ENCODE data around the gene CST7. TPM values are rescaled to one million over a fixed set of nuclear protein-coding genes. Genes with fewer than 3 reads are reported as not detected.

Gene CST7
- total RNA-seq, 1 experiment from 2014 or later: not detected

DNA sequence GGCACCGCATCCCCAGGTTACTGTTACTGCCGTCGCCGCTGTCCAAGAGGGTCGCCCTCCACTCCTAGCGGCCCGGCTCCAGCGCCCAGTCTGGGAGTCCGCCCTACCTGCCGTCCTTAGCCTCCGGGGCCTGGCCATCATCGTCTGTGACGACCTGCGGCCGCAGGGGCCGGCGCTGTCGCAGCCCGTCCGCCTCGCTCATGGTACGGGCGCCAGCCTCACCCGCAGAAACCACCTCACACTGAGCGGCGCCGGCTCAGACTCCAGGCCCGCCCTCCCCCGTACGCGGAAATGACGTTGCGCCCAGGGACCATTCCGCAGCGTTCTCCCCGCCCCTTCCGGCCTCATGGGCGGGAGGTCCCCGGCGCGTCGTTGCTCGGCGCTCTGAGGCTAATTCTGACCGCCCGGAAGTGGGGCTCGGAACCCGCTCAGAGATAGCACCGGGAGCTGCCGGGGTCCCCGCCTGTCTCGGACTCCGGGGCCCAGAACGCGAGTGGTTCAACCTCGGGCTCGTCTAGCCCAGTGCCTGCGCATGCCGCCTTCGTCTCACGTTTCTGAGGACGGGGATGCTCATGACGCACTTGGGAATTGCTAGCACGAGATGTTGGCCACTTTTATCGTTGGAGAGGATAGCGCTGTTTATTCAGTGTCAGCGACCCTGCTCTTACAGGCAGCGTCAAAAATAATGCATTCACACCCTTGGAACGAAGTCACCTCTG is 43.6 kb downstream of the CST7 start, which contains the start of gene APMAP (continued):
- TF ChIP-seq, protein P1, sequence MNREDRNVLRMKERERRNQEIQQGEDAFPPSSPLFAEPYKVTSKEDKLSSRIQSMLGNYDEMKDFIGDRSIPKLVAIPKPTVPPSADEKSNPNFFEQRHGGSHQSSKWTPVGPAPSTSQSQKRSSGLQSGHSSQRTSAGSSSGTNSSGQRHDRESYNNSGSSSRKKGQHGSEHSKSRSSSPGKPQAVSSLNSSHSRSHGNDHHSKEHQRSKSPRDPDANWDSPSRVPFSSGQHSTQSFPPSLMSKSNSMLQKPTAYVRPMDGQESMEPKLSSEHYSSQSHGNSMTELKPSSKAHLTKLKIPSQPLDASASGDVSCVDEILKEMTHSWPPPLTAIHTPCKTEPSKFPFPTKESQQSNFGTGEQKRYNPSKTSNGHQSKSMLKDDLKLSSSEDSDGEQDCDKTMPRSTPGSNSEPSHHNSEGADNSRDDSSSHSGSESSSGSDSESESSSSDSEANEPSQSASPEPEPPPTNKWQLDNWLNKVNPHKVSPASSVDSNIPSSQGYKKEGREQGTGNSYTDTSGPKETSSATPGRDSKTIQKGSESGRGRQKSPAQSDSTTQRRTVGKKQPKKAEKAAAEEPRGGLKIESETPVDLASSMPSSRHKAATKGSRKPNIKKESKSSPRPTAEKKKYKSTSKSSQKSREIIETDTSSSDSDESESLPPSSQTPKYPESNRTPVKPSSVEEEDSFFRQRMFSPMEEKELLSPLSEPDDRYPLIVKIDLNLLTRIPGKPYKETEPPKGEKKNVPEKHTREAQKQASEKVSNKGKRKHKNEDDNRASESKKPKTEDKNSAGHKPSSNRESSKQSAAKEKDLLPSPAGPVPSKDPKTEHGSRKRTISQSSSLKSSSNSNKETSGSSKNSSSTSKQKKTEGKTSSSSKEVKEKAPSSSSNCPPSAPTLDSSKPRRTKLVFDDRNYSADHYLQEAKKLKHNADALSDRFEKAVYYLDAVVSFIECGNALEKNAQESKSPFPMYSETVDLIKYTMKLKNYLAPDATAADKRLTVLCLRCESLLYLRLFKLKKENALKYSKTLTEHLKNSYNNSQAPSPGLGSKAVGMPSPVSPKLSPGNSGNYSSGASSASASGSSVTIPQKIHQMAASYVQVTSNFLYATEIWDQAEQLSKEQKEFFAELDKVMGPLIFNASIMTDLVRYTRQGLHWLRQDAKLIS (CRISPR knock-in tag; IDR thresholded peaks at IDR 0.05; ENCODE audit: borderline replicate concordance): no peak
- TF ChIP-seq, protein P2, sequence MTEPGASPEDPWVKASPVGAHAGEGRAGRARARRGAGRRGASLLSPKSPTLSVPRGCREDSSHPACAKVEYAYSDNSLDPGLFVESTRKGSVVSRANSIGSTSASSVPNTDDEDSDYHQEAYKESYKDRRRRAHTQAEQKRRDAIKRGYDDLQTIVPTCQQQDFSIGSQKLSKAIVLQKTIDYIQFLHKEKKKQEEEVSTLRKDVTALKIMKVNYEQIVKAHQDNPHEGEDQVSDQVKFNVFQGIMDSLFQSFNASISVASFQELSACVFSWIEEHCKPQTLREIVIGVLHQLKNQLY (CRISPR knock-in tag; IDR thresholded peaks at IDR 0.05): no peak
- TF ChIP-seq OVOL2 (CRISPR knock-in tag; IDR thresholded peaks at IDR 0.05; ENCODE audit: borderline replicate concordance) (no peak), EMX1 (CRISPR knock-in tag; IDR thresholded peaks at IDR 0.05) (no peak), ZNF121 (CRISPR knock-in tag; IDR thresholded peaks at IDR 0.05) (no peak), ZNF263 (CRISPR knock-in tag; IDR thresholded peaks at IDR 0.05; ENCODE audit: low read depth) (no peak), FOXJ3 (CRISPR knock-in tag; IDR thresholded peaks at IDR 0.05; ENCODE audit: borderline replicate concordance) (no peak), NR2C2 (CRISPR knock-in tag; IDR thresholded peaks at IDR 0.05) (no peak), GABPB1 (CRISPR knock-in tag; IDR thresholded peaks at IDR 0.05) (peak; percentile 95), FOXP1 (CRISPR knock-in tag; IDR thresholded peaks at IDR 0.05; ENCODE audit: borderline replicate concordance) (peak; percentile 93), NFYB (CRISPR knock-in tag; conservative IDR thresholded peaks at IDR 0.05; ENCODE audit: low read depth) (peak; percentile 42; the same call in 1 of the 2 replicates), TEAD4 (CRISPR knock-in tag; IDR thresholded peaks at IDR 0.05) (0 out of 2 replicates have a peak, but pooled peaks have one; percentile 41), ZNF671 (CRISPR knock-in tag; IDR thresholded peaks at IDR 0.05) (no peak), SOX15 (CRISPR knock-in tag; IDR thresholded peaks at IDR 0.05) (no peak), ZNF416 (CRISPR knock-in tag; IDR thresholded peaks at IDR 0.05) (no peak), TEAD1 (CRISPR knock-in tag; IDR thresholded peaks at IDR 0.05) (peak; percentile 46; the same call in 1 of the 2 replicates)
- TF ChIP-seq, protein P3, sequence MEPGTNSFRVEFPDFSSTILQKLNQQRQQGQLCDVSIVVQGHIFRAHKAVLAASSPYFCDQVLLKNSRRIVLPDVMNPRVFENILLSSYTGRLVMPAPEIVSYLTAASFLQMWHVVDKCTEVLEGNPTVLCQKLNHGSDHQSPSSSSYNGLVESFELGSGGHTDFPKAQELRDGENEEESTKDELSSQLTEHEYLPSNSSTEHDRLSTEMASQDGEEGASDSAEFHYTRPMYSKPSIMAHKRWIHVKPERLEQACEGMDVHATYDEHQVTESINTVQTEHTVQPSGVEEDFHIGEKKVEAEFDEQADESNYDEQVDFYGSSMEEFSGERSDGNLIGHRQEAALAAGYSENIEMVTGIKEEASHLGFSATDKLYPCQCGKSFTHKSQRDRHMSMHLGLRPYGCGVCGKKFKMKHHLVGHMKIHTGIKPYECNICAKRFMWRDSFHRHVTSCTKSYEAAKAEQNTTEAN (CRISPR knock-in tag; IDR thresholded peaks at IDR 0.05): peak; percentile 89; the same call in 1 of the 2 replicates
- TF ChIP-seq, protein P4, sequence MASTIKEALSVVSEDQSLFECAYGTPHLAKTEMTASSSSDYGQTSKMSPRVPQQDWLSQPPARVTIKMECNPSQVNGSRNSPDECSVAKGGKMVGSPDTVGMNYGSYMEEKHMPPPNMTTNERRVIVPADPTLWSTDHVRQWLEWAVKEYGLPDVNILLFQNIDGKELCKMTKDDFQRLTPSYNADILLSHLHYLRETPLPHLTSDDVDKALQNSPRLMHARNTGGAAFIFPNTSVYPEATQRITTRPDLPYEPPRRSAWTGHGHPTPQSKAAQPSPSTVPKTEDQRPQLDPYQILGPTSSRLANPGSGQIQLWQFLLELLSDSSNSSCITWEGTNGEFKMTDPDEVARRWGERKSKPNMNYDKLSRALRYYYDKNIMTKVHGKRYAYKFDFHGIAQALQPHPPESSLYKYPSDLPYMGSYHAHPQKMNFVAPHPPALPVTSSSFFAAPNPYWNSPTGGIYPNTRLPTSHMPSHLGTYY (CRISPR knock-in tag; IDR thresholded peaks at IDR 0.05): no peak
- TF ChIP-seq, protein P5, sequence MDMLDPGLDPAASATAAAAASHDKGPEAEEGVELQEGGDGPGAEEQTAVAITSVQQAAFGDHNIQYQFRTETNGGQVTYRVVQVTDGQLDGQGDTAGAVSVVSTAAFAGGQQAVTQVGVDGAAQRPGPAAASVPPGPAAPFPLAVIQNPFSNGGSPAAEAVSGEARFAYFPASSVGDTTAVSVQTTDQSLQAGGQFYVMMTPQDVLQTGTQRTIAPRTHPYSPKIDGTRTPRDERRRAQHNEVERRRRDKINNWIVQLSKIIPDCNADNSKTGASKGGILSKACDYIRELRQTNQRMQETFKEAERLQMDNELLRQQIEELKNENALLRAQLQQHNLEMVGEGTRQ (CRISPR knock-in tag; IDR thresholded peaks at IDR 0.05): no peak
- TF ChIP-seq, protein P6, sequence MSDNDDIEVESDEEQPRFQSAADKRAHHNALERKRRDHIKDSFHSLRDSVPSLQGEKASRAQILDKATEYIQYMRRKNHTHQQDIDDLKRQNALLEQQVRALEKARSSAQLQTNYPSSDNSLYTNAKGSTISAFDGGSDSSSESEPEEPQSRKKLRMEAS (CRISPR knock-in tag; IDR thresholded peaks at IDR 0.05): peak; percentile 93
- TF ChIP-seq, protein P7, sequence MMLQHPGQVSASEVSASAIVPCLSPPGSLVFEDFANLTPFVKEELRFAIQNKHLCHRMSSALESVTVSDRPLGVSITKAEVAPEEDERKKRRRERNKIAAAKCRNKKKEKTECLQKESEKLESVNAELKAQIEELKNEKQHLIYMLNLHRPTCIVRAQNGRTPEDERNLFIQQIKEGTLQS (CRISPR knock-in tag; conservative IDR thresholded peaks at IDR 0.05): no peak
- TF ChIP-seq, protein P8, sequence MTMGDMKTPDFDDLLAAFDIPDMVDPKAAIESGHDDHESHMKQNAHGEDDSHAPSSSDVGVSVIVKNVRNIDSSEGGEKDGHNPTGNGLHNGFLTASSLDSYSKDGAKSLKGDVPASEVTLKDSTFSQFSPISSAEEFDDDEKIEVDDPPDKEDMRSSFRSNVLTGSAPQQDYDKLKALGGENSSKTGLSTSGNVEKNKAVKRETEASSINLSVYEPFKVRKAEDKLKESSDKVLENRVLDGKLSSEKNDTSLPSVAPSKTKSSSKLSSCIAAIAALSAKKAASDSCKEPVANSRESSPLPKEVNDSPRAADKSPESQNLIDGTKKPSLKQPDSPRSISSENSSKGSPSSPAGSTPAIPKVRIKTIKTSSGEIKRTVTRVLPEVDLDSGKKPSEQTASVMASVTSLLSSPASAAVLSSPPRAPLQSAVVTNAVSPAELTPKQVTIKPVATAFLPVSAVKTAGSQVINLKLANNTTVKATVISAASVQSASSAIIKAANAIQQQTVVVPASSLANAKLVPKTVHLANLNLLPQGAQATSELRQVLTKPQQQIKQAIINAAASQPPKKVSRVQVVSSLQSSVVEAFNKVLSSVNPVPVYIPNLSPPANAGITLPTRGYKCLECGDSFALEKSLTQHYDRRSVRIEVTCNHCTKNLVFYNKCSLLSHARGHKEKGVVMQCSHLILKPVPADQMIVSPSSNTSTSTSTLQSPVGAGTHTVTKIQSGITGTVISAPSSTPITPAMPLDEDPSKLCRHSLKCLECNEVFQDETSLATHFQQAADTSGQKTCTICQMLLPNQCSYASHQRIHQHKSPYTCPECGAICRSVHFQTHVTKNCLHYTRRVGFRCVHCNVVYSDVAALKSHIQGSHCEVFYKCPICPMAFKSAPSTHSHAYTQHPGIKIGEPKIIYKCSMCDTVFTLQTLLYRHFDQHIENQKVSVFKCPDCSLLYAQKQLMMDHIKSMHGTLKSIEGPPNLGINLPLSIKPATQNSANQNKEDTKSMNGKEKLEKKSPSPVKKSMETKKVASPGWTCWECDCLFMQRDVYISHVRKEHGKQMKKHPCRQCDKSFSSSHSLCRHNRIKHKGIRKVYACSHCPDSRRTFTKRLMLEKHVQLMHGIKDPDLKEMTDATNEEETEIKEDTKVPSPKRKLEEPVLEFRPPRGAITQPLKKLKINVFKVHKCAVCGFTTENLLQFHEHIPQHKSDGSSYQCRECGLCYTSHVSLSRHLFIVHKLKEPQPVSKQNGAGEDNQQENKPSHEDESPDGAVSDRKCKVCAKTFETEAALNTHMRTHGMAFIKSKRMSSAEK (CRISPR knock-in tag; IDR thresholded peaks at IDR 0.05; ENCODE audit: borderline replicate concordance): no peak
- TF ChIP-seq, protein P9, sequence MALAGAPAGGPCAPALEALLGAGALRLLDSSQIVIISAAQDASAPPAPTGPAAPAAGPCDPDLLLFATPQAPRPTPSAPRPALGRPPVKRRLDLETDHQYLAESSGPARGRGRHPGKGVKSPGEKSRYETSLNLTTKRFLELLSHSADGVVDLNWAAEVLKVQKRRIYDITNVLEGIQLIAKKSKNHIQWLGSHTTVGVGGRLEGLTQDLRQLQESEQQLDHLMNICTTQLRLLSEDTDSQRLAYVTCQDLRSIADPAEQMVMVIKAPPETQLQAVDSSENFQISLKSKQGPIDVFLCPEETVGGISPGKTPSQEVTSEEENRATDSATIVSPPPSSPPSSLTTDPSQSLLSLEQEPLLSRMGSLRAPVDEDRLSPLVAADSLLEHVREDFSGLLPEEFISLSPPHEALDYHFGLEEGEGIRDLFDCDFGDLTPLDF (CRISPR knock-in tag; IDR thresholded peaks at IDR 0.05): no peak
